ENCODE results near the gene XYLT1. TPM values are rescaled to one million over a fixed set of nuclear protein-coding genes. Genes with fewer than 3 reads are reported as not detected.

The XYLT1 gene
- total RNA-seq, 1 experiment from 2014 or later: 7.5 TPM

DNA sequence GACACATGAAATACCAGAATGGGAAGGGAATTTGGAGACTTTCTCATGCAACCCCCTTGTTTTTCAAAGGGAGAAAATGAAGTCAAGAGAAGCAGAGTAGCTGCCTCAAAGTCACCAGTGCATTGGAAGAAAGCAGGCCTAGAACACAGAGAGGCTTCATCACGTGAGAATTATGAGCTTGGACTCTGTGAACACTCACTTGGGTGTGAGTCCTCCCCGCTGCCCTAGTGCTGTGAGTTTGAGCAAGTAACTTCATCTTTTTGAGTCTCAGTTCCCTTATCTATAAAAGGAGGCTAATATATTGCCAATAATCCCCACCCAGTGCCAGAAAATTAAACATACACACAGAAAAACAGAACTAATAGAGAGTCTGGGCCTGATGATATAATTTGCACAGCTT is 315.8 kb downstream of the XYLT1 start:
- CTCF ChIA-PET: no interaction called here
- intact Hi-C loops (cut with micrococcal nuclease; ENCODE audit: unreplicated experiment): loop anchor here (5.0 kb wide), 1 partner anchor 312 kb away; no protein-coding TSS in a partner anchor
- Mint-ChIP-seq H3K9me3 (ENCODE audit: low read depth, unreplicated experiment) (no peaks in the 10 kb centered on the region), H3K4me3 (ENCODE audit: low read depth, unreplicated experiment) (no peak overlapping the region), H3K4me1 (ENCODE audit: low read depth, unreplicated experiment) (no peaks in the 10 kb centered on the region), H3K36me3 (ENCODE audit: insufficient read depth, unreplicated experiment) (no peaks in the 10 kb centered on the region), H3K27ac (ENCODE audit: unreplicated experiment) (no peak overlapping the region), H3K27me3 (ENCODE audit: unreplicated experiment) (no peaks in the 10 kb centered on the region)
- no TSS peak for BruUV-seq (replicated peaks)
- no peak for DNase-seq
- TF ChIP-seq, protein P1, sequence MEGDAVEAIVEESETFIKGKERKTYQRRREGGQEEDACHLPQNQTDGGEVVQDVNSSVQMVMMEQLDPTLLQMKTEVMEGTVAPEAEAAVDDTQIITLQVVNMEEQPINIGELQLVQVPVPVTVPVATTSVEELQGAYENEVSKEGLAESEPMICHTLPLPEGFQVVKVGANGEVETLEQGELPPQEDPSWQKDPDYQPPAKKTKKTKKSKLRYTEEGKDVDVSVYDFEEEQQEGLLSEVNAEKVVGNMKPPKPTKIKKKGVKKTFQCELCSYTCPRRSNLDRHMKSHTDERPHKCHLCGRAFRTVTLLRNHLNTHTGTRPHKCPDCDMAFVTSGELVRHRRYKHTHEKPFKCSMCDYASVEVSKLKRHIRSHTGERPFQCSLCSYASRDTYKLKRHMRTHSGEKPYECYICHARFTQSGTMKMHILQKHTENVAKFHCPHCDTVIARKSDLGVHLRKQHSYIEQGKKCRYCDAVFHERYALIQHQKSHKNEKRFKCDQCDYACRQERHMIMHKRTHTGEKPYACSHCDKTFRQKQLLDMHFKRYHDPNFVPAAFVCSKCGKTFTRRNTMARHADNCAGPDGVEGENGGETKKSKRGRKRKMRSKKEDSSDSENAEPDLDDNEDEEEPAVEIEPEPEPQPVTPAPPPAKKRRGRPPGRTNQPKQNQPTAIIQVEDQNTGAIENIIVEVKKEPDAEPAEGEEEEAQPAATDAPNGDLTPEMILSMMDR (IDR thresholded peaks at IDR 0.05; ENCODE audit: unreplicated experiment): no peak

DNA sequence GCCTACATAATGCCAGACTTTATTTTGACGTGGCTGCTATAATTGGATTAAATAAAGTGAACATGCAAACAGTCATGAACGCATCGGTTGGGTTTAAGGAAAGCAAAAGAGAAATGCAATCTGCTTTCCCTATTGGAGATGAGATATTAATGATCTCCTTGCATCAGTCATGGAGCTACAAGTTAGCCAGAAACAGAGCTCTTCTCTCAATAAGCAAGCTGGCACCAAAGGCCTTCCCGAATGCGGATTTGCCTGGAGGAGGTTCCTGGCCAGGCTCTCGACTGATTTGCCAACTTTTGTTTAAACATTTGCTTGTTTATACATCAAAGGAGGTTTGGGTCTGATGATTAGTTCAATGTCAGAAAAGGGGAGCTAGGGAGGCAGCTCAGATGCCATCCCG is 318.4 kb downstream of the XYLT1 start:
- Mint-ChIP-seq H3K27ac (ENCODE audit: unreplicated experiment) (no peak overlapping the region), H3K4me3 (ENCODE audit: low read depth, unreplicated experiment) (no peak overlapping the region), H3K9me3 (ENCODE audit: low read depth, unreplicated experiment) (no peaks in the 10 kb centered on the region), H3K4me1 (ENCODE audit: low read depth, unreplicated experiment) (no peaks in the 10 kb centered on the region), H3K27me3 (ENCODE audit: unreplicated experiment) (no peaks in the 10 kb centered on the region), H3K36me3 (ENCODE audit: insufficient read depth, unreplicated experiment) (no peaks in the 10 kb centered on the region)
- CTCF ChIA-PET: no interaction called here
- TF ChIP-seq, protein P1 (IDR thresholded peaks at IDR 0.05; ENCODE audit: unreplicated experiment): no peak
- no TSS peak for BruUV-seq (replicated peaks)
- intact Hi-C loops (cut with micrococcal nuclease; ENCODE audit: unreplicated experiment): no loop called here
- DNase-seq: no peak

- intact Hi-C loops (cut with micrococcal nuclease; ENCODE audit: unreplicated experiment): no loop called here
- no peak overlapping the region for H3K27ac Mint-ChIP-seq (ENCODE audit: unreplicated experiment)
- CTCF ChIA-PET: no interaction called here
- no peaks in the 10 kb centered on the region for H3K4me1 Mint-ChIP-seq (ENCODE audit: low read depth, unreplicated experiment)
- no peak overlapping the region for H3K4me3 Mint-ChIP-seq (ENCODE audit: low read depth, unreplicated experiment)
- BruUV-seq (replicated peaks): no TSS peak
- no peaks in the 10 kb centered on the region for H3K36me3 Mint-ChIP-seq (ENCODE audit: insufficient read depth, unreplicated experiment)
- H3K27me3 Mint-ChIP-seq (ENCODE audit: unreplicated experiment): no peaks in the 10 kb centered on the region
- H3K9me3 Mint-ChIP-seq (ENCODE audit: low read depth, unreplicated experiment): no peaks in the 10 kb centered on the region
- TF ChIP-seq, protein P1 (IDR thresholded peaks at IDR 0.05; ENCODE audit: unreplicated experiment): no peak
- no peak for DNase-seq
Observed at GRCh38 chr16:17151335-17151734, 319.4 kb downstream of the XYLT1 start.

DNA sequence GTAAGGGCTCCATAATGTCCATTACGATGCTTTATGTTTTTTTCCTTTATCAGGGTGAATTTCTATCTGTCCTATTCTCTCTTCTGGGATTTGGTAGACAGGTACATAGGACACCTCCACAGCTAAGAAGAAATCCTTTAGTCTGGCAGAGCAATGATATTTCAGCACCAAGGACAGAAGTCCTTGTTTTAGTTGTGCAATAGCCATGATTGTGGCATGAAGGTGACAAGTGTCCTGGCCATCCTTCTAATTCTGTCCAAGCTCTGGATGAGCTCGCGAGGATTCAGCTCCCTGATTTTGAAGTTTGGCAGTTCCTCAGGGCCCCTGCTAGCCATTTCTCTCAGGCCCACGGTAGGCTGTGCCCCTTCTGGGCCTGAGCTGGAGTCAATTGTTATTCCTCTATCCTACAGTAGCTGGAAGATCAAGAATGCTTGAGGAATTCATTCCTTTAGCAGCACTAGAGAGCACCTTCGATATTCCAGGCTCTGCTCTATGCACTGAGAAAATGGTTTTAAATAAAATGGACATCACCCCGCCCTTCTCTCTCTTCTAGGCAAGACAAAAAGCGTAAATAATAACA is 320.8 kb downstream of the XYLT1 start:
- no peak overlapping the region for H3K27ac Mint-ChIP-seq (ENCODE audit: unreplicated experiment)
- BruUV-seq (replicated peaks): no TSS peak
- intact Hi-C loops (cut with micrococcal nuclease; ENCODE audit: unreplicated experiment): no loop called here
- TF ChIP-seq, protein P1 (IDR thresholded peaks at IDR 0.05; ENCODE audit: unreplicated experiment): no peak
- no peaks in the 10 kb centered on the region for H3K4me1 Mint-ChIP-seq (ENCODE audit: low read depth, unreplicated experiment)
- no peak for DNase-seq
- H3K9me3 Mint-ChIP-seq (ENCODE audit: low read depth, unreplicated experiment): no peaks in the 10 kb centered on the region
- CTCF ChIA-PET: no interaction called here
- no peak overlapping the region for H3K4me3 Mint-ChIP-seq (ENCODE audit: low read depth, unreplicated experiment)
- no peaks in the 10 kb centered on the region for H3K36me3 Mint-ChIP-seq (ENCODE audit: insufficient read depth, unreplicated experiment)
- no peaks in the 10 kb centered on the region for H3K27me3 Mint-ChIP-seq (ENCODE audit: unreplicated experiment)
